HepG2 (cell line): ENCODE data around the gene MUTYH. TPM values are rescaled to one million over a fixed set of nuclear protein-coding genes. Genes with fewer than 3 reads are reported as not detected.
A peak's percentile ranks its signal among the peaks of the same experiment; 100 is the strongest.

ENCODE experiments used
- ARID5B ChIP-seq: IDR thresholded peaks from 2 replicates; pipeline ENCODE4 v1.4.0; 2020; ENCODE audit warnings: mild to moderate bottlenecking, missing genetic modification reagents
- CBX1 ChIP-seq: IDR thresholded peaks from one replicate; pipeline ENCODE4 v1.6.1; 2016; ENCODE audit warnings: antibody characterized with exemption, low read depth
- CREBL2 ChIP-seq: sonication (generic); formaldehyde crosslinking; IDR thresholded peaks from 2 replicates; pipeline ENCODE4 v1.8.1; 2023; ENCODE audit warnings: missing genetic modification reagents, mild to moderate bottlenecking, borderline replicate concordance
- FOXA1 ChIP-seq, 2 experiments: fragments of 450-650 bp in 1 of 2; sonication (generic) in 1 of 2; formaldehyde crosslinking in 1 of 2; IDR thresholded peaks; 2 replicates each; pipeline versions ENCODE4 v1.4.0 to v1.6.1; 2016 to 2020; ENCODE audit warnings: missing genetic modification reagents in 1 of 2
- HDAC2 ChIP-seq: sonication (generic); formaldehyde crosslinking; IDR thresholded peaks from 2 replicates; pipeline ENCODE4 v1.4.0; 2020; ENCODE audit warnings: missing genetic modification reagents
- MXD1 ChIP-seq: sonication (generic); formaldehyde crosslinking; IDR thresholded peaks from 2 replicates; pipeline ENCODE4 v1.4.0; 2020; ENCODE audit warnings: mild to moderate bottlenecking, missing genetic modification reagents
- NRL ChIP-seq: sonication (generic); formaldehyde crosslinking; IDR thresholded peaks from 2 replicates; pipeline ENCODE4 v1.5.0; 2020; ENCODE audit warnings: missing genetic modification reagents, mild to moderate bottlenecking, moderate library complexity, borderline replicate concordance
- PATZ1 ChIP-seq: sonication (generic); formaldehyde crosslinking; IDR thresholded peaks from 2 replicates; pipeline ENCODE4 v1.4.0; 2020; ENCODE audit warnings: missing genetic modification reagents
- SMYD3 ChIP-seq: sonication (generic); formaldehyde crosslinking; IDR thresholded peaks from 2 replicates; pipeline ENCODE4 v1.8.1; 2023; ENCODE audit warnings: mild to moderate bottlenecking, missing genetic modification reagents
- SPEN ChIP-seq: sonication (generic); formaldehyde crosslinking; IDR thresholded peaks from 2 replicates; pipeline ENCODE4 v1.5.1; 2020; ENCODE audit warnings: low read depth, mild to moderate bottlenecking, missing genetic modification reagents
- TEAD3 ChIP-seq: optimal IDR thresholded peaks from 2 replicates; pipeline ENCODE3; 2016; ENCODE audit warnings: borderline replicate concordance
- ZBTB3 ChIP-seq: sonication (generic); formaldehyde crosslinking; IDR thresholded peaks from 2 replicates; pipeline ENCODE4 v1.4.0; 2020; ENCODE audit warnings: low read depth, mild to moderate bottlenecking, moderate library complexity, missing genetic modification reagents, borderline replicate concordance
- ZNF251 ChIP-seq: sonication (generic); formaldehyde crosslinking; IDR thresholded peaks from 2 replicates; pipeline ENCODE4 v1.9.0; 2021; ENCODE audit warnings: mild to moderate bottlenecking, missing genetic modification reagents
- ZNF576 ChIP-seq: sonication (generic); formaldehyde crosslinking; IDR thresholded peaks from 2 replicates; pipeline ENCODE4 v1.4.0; 2020; ENCODE audit warnings: mild to moderate bottlenecking, missing genetic modification reagents
- ZNF772 ChIP-seq: sonication (generic); formaldehyde crosslinking; IDR thresholded peaks from 2 replicates; pipeline ENCODE4 v1.5.0; 2020; ENCODE audit warnings: mild to moderate bottlenecking, missing genetic modification reagents
- polyA plus RNA-seq, 8 experiments: library from polyadenylated mRNA; depleted of rRNA in 3 of 8; stranded (reverse) in 7 of 8; unstranded in 1 of 8; fragments of >200 nt; fragmentation: Illumina TruSeq in 4 of 8; extraction: Trizol in 4 of 8; gene quantifications; 2 replicates each; pipeline versions ENCODE4 v1.2.1 to v1.2.3, GENCODE V29; 2011 to 2016; ENCODE audit warnings: low read depth in 4 of 8, missing spikeins in 1 of 8, mixed read lengths in 1 of 8; ENCODE audit not compliant: insufficient read depth in 1 of 8
- total RNA-seq, 5 experiments: library from RNA; depleted of rRNA; stranded (reverse); fragments of >200 nt; fragmentation: Illumina TruSeq; extraction: Trizol; gene quantifications; 2 replicates each; pipeline ENCODE4 v1.2.3, GENCODE V29; 2016; ENCODE audit warnings: low read depth in 1 of 5
- TF ChIP-seq, protein P1 (sequence below): sonication (generic); formaldehyde crosslinking; IDR thresholded peaks from 2 replicates; pipeline ENCODE4 v1.8.1; 2023; ENCODE audit warnings: mild to moderate bottlenecking, missing genetic modification reagents

Gene MUTYH
- total and polyA plus RNA-seq, 2 of the 13 experiments (the other 11 are each of a cell fraction or from before 2014, with no cell fraction given), result 16.3 to 17.1 TPM

DNA sequence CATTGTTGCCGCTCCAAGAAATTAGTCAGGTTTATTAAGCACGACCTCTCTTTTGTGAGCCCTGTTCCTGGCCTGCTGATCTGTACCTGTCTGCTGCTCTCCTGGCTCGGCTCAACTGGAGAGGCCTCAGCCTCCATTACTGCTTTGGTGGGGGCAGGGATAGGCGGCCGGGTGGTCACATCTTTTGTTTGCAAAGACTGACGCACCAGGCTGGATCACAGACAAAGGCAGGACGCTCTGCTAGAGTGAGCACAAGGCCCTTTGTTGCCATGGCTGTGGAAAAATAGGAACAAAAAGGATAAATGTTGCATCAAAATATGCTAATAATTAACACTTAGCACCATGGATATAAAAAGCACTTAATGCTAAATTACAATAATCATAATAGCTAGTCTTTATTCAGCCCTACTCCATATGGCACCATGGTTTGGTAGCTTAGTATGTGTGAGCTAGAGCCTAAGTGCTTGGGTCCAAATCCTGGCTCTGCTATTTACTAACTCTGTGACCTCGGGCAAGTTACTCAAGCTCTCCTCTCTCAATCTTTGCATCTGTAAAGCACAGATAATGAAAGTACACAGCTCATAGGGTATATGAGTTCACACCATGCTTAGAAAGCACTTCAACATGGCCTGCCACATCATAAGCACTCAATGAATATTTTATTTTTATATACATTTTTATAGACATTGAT lies 42.4 kb downstream of the MUTYH start (continued):
- TF ChIP-seq PATZ1 (no peak), CBX1 (no peak), ARID5B (peak; percentile 65), ZNF772 (no peak), HDAC2 (CRISPR knock-in tag) (peak; percentile 63; the same call in 1 of the 2 replicates), TEAD3 (CRISPR knock-in tag) (peak; percentile 21), ZNF251 (CRISPR knock-in tag) (no peak), CREBL2 (CRISPR knock-in tag) (no peak), ZBTB3 (CRISPR knock-in tag) (no peak), NRL (CRISPR knock-in tag) (no peak), SPEN (peak; percentile 11; the same call in 1 of the 2 replicates), ZNF576 (no peak), MXD1 (CRISPR knock-in tag) (no peak), SMYD3 (no peak), FOXA1 (IDR thresholded peaks at IDR 0.05) (no peak), FOXA1 (CRISPR knock-in tag; IDR thresholded peaks at IDR 0.05) (peak; percentile 63)
- TF ChIP-seq, protein P1, sequence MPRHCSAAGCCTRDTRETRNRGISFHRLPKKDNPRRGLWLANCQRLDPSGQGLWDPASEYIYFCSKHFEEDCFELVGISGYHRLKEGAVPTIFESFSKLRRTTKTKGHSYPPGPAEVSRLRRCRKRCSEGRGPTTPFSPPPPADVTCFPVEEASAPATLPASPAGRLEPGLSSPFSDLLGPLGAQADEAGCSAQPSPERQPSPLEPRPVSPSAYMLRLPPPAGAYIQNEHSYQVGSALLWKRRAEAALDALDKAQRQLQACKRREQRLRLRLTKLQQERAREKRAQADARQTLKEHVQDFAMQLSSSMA, result no peak
